GM23248 (cell line): ENCODE measurements around the gene USP22.

Source experiments
- EZH2 ChIP-seq: fragments of 200-600 bp; sonication (generic); IDR thresholded peaks from 2 replicates; pipeline ENCODE4 v1.6.1; 2018; ENCODE audit warnings: antibody characterized with exemption, mild to moderate bottlenecking; ENCODE audit not compliant: insufficient read depth, poor library complexity, severe bottlenecking
- EZH2phosphoT487 ChIP-seq: fragments of 200-600 bp; sonication (generic); IDR thresholded peaks from 2 replicates; pipeline ENCODE4 v1.6.1; 2018; ENCODE audit warnings: antibody characterized with exemption, moderate library complexity, mild to moderate bottlenecking, low read depth; ENCODE audit not compliant: insufficient read depth

DNA sequence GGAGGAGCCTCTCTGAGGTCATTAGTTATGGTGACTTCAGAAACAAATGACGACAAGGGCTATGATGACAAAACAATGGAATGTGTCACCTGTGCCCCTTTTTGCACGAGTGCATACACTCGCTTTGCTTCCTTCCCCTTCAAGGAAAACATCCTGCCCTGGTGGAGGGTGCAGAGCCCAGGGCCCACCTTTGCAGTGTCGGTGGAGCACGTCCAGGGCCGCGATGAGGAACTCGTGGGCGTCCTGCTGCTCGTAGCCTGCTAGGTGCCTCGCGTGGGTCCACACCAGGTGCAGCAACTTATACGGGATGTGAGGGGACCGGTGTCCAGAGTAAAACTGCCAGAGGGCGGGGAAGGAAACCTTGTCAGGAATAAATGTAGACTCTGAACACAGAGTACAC lies 27.2 kb downstream of the USP22 start:
- no peak for TF ChIP-seq EZH2phosphoT487
- no peak for TF ChIP-seq EZH2
